GM18870 (cell line): ENCODE measurements around the gene CRISP1.
"Not testable (repeated sequence)": the region's sequence is repeated elsewhere in the genome, so short reads cannot be mapped to it uniquely, and the experiment has no call there.

Source experiments
- ATAC-seq: cut with Tn5 transposase; IDR thresholded peaks from one replicate; pipeline ENCODE4 v1.9.1; 2021; ENCODE audit warnings: moderate library complexity; ENCODE audit not compliant: unreplicated experiment

The CRISP1 gene

GRCh38 chr6:49866485-49866943, at the start of gene CRISP1:
Gene CRISP1, minus strand, starts transcription at chr6:49866535. Its CDS starts 9,135 bp downstream, at chr6:49857400.
- no peak for ATAC-seq

GRCh38 chr6:49915035-49915434, 48.7 kb upstream of the CRISP1 start:
- ATAC-seq = no peak

- ATAC-seq = no peak
These were observed 47.5 kb upstream of the CRISP1 start for GRCh38 chr6:49913636-49914375.

GRCh38 chr6:49912196-49912595, 45.9 kb upstream of the CRISP1 start:
- no peak for ATAC-seq

- ATAC-seq = no peak
These were observed 44.9 kb upstream of the CRISP1 start for GRCh38 chr6:49911252-49911651.

- no peak for ATAC-seq
These were observed 43.2 kb upstream of the CRISP1 start for GRCh38 chr6:49909563-49909962.

GRCh38 chr6:49906526-49906925, 40.2 kb upstream of the CRISP1 start:
- ATAC-seq = no peak

- ATAC-seq = no peak
These were observed 39.0 kb upstream of the CRISP1 start for GRCh38 chr6:49905296-49905695.

GRCh38 chr6:49902856-49903255, 36.5 kb upstream of the CRISP1 start:
- ATAC-seq = no peak

- no peak for ATAC-seq
These were observed 32.7 kb upstream of the CRISP1 start for GRCh38 chr6:49898904-49899566.

GRCh38 chr6:49895553-49895952, 29.2 kb upstream of the CRISP1 start:
- ATAC-seq = not testable (repeated sequence)

- no peak for ATAC-seq
These were observed 25.9 kb upstream of the CRISP1 start for GRCh38 chr6:49892280-49892679.

- ATAC-seq = no peak
These were observed 24.7 kb upstream of the CRISP1 start for GRCh38 chr6:49890988-49891387.

GRCh38 chr6:49888742-49889431, 22.6 kb upstream of the CRISP1 start:
- no peak for ATAC-seq

- ATAC-seq = no peak
These were observed 2.7 kb upstream of the CRISP1 start for GRCh38 chr6:49868951-49869529.

- ATAC-seq = no peak
These were observed 10.1 kb downstream of the CRISP1 start for GRCh38 chr6:49856282-49856681.

GRCh38 chr6:49855221-49855620, 11.1 kb downstream of the CRISP1 start:
- ATAC-seq = no peak

GRCh38 chr6:49852975-49853374, 13.4 kb downstream of the CRISP1 start:
- no peak for ATAC-seq

GRCh38 chr6:49849213-49849907, 17.0 kb downstream of the CRISP1 start:
- peak; percentile 87 for ATAC-seq

- no peak for ATAC-seq
These were observed 18.7 kb downstream of the CRISP1 start for GRCh38 chr6:49847673-49848072.

- ATAC-seq = no peak
These were observed 19.3 kb downstream of the CRISP1 start for GRCh38 chr6:49847014-49847413.
